ENCODE results near the gene TM4SF1. TPM values are rescaled to one million over a fixed set of nuclear protein-coding genes. Genes with fewer than 3 reads are reported as not detected.

Gene TM4SF1
- polyA plus RNA-seq, 1 donor (not counting 4 experiments of a cell fraction or from before 2014, with no cell fraction given): 375 TPM

DNA sequence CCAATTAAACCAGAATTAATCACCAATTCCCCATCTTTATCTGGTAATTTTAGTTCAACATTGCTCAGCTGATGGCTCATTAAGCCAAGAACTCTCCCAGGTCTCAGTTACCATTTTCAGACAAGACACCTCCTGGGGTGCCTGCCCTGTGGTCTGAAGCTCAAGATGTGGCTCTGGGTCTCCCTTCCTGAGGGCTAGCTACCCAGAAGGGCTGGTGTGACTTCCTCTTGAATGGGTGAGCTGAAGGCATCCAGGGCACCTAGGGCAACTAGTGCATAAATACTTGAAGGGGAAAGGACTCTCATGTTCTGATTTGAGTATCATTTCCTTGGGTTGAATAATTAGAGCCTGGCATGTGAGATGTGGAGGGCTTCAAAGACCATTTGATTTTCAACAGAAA, 6.7 kb upstream of the TM4SF1 start:
- no peaks in the 10 kb centered on the region for H3K9me1 ChIP-seq (ENCODE audit: control insufficient read depth, extremely low read depth, insufficient read depth, low read length)
- no peak overlapping the region for H2AFZ ChIP-seq (ENCODE audit: control insufficient read depth, low read length)
- dilution Hi-C loops (cut with MboI; ENCODE audit: extremely low pct_ligation_motif_present, low sequenced_read_pairs): no loop called here
- H3K79me2 ChIP-seq (ENCODE audit: control insufficient read depth, insufficient read depth, low read length): no peaks in the 10 kb centered on the region
- FAIRE-seq: no peak
- no peaks in the 10 kb centered on the region for H3K27me3 ChIP-seq (ENCODE audit: control insufficient read depth, extremely low read depth, insufficient read depth, low read length)
- no peak overlapping the region for H3K27ac ChIP-seq (ENCODE audit: control insufficient read depth, insufficient read depth, low read length)
- no peak overlapping the region for H3K4me2 ChIP-seq (ENCODE audit: control insufficient read depth, extremely low read depth, insufficient read depth, low read depth, low read length)
- peaks cover 55% of the 10 kb centered on the region for H3K4me1 ChIP-seq (ENCODE audit: control insufficient read depth, extremely low read depth, insufficient read depth, low read length)
- no peaks in the 10 kb centered on the region for H4K20me1 ChIP-seq (ENCODE audit: control insufficient read depth, extremely low read depth, insufficient read depth, low read length)
- no peaks in the 10 kb centered on the region for H3K9me3 ChIP-seq (ENCODE audit: control insufficient read depth, low read depth, low read length)
- no peaks in the 10 kb centered on the region for H3K36me3 ChIP-seq (ENCODE audit: control insufficient read depth in 2 of 2, extremely low read depth in 1 of 2, insufficient read depth in 2 of 2, low read length in 2 of 2)
- TF ChIP-seq, protein P1, sequence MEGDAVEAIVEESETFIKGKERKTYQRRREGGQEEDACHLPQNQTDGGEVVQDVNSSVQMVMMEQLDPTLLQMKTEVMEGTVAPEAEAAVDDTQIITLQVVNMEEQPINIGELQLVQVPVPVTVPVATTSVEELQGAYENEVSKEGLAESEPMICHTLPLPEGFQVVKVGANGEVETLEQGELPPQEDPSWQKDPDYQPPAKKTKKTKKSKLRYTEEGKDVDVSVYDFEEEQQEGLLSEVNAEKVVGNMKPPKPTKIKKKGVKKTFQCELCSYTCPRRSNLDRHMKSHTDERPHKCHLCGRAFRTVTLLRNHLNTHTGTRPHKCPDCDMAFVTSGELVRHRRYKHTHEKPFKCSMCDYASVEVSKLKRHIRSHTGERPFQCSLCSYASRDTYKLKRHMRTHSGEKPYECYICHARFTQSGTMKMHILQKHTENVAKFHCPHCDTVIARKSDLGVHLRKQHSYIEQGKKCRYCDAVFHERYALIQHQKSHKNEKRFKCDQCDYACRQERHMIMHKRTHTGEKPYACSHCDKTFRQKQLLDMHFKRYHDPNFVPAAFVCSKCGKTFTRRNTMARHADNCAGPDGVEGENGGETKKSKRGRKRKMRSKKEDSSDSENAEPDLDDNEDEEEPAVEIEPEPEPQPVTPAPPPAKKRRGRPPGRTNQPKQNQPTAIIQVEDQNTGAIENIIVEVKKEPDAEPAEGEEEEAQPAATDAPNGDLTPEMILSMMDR (optimal IDR thresholded peaks at IDR 0.05 in 1 of 3, IDR thresholded peaks at IDR 0.05 in 1 of 3, conservative IDR thresholded peaks at IDR 0.05 in 1 of 3; ENCODE audit: extremely low read depth in 1 of 3, insufficient read depth in 2 of 3, low read length in 3 of 3): no peak
- no peak for TF ChIP-seq EZH2 (IDR thresholded peaks at IDR 0.05; ENCODE audit: low read length)
- DNase-seq (ENCODE audit: low read depth, low spot score): no peak
- H3K4me3 ChIP-seq (ENCODE audit: control insufficient read depth in 2 of 3, extremely low read depth in 1 of 3, insufficient read depth in 2 of 3, low read depth in 1 of 3, low read length in 3 of 3): no peak overlapping the region
- H3K9ac ChIP-seq (ENCODE audit: control insufficient read depth, extremely low read depth, insufficient read depth, low read length): no peak overlapping the region

DNA sequence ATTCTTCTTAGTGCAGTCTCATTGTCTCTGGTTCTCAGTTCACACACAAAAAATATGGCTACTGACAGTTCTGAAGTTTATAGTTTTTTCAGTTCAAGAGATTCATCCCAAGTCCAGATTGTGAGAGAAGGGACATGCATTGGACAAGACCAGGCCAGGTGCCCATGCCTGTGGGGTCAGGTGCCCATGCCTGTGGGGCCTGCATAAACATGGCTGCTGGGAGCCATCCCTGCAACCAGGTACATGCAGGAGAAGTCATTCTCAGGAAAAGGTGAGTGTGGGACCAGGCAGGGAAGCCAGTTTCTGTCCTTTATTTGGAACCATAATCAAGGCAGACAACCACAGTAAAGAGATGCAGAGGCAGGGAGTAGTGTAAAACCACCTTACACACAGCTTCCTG, 6.3 kb upstream of the TM4SF1 start:
- Histone ChIP-seq H3K27ac (ENCODE audit: control insufficient read depth, insufficient read depth, low read length) (no peak overlapping the region), H3K79me2 (ENCODE audit: control insufficient read depth, insufficient read depth, low read length) (no peaks in the 10 kb centered on the region), H3K36me3 (ENCODE audit: control insufficient read depth in 2 of 2, extremely low read depth in 1 of 2, insufficient read depth in 2 of 2, low read length in 2 of 2) (no peaks in the 10 kb centered on the region), H3K9me1 (ENCODE audit: control insufficient read depth, extremely low read depth, insufficient read depth, low read length) (no peaks in the 10 kb centered on the region), H2AFZ (ENCODE audit: control insufficient read depth, low read length) (no peak overlapping the region), H4K20me1 (ENCODE audit: control insufficient read depth, extremely low read depth, insufficient read depth, low read length) (no peaks in the 10 kb centered on the region), H3K4me3 (ENCODE audit: control insufficient read depth in 2 of 3, extremely low read depth in 1 of 3, insufficient read depth in 2 of 3, low read depth in 1 of 3, low read length in 3 of 3) (no peak overlapping the region), H3K9ac (ENCODE audit: control insufficient read depth, extremely low read depth, insufficient read depth, low read length) (no peak overlapping the region), H3K4me1 (ENCODE audit: control insufficient read depth, extremely low read depth, insufficient read depth, low read length) (peaks cover 56% of the 10 kb centered on the region), H3K4me2 (ENCODE audit: control insufficient read depth, extremely low read depth, insufficient read depth, low read depth, low read length) (no peak overlapping the region), H3K9me3 (ENCODE audit: control insufficient read depth, low read depth, low read length) (no peaks in the 10 kb centered on the region), H3K27me3 (ENCODE audit: control insufficient read depth, extremely low read depth, insufficient read depth, low read length) (no peaks in the 10 kb centered on the region)
- TF ChIP-seq, protein P1 (optimal IDR thresholded peaks at IDR 0.05 in 1 of 3, IDR thresholded peaks at IDR 0.05 in 1 of 3, conservative IDR thresholded peaks at IDR 0.05 in 1 of 3; ENCODE audit: extremely low read depth in 1 of 3, insufficient read depth in 2 of 3, low read length in 3 of 3): no peak
- TF ChIP-seq EZH2 (IDR thresholded peaks at IDR 0.05; ENCODE audit: low read length): no peak
- dilution Hi-C loops (cut with MboI; ENCODE audit: extremely low pct_ligation_motif_present, low sequenced_read_pairs): no loop called here
- FAIRE-seq (no peak), DNase-seq (ENCODE audit: low read depth, low spot score) (no peak)

All from keratinocyte (primary cell).